Stimulated activated CD4-positive, alpha-beta T cell treated with anti-CD3 and anti-CD28 coated beads, Interleukin-15, amount 100 ng/mL, for 1 hour (primary cell): ENCODE measurements around the gene KRT34.

ENCODE experiments used
- DNase-seq, 2 donors: peaks; one replicate each; pipeline ENCODE4 v3.0.0-alpha.2; 2020; ENCODE audit warnings: low read depth in 1 of 2, low spot score in 1 of 2

KRT34 gene

DNA sequence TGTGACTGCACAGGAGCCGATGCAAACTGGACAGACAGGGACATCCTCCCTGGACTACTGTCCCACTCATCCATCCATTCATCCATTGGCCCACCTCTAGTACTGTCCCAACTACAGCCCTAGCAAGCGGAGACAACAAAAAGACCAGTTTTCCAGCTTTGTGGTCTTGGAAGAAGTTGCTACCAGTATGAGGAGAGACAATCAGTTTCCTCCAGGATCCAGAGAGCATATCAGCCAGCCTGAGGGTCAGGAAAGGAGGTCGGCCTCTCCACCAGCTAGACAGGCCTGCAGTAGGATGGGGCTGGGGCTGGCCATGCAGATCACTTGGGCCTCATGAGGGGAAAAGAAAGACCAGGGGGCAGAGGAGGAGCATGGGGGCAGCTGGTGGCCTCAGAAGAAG lies 48.3 kb downstream of the KRT34 start:
- no peak for DNase-seq

DNA sequence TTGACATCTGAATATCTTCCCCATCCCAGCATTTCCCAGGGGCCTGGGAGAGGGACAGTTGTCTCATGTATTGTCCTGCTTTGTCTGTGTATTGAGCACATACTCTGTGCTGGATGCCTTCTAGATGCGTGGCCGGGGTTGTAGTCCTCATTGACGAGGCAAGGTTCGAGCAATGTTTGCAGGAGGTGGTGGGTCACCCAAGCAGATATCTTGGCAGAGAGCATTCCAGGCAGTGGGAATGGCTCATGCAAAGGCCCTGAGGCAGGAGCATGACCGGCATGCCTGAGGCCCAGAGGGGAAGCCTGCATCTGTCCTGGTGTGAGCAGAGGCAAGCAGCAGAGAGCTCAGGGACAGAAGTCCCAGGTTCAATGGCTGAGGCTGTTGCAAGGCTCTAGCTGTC lies 49.0 kb downstream of the KRT34 start:
- no peak for DNase-seq

DNA sequence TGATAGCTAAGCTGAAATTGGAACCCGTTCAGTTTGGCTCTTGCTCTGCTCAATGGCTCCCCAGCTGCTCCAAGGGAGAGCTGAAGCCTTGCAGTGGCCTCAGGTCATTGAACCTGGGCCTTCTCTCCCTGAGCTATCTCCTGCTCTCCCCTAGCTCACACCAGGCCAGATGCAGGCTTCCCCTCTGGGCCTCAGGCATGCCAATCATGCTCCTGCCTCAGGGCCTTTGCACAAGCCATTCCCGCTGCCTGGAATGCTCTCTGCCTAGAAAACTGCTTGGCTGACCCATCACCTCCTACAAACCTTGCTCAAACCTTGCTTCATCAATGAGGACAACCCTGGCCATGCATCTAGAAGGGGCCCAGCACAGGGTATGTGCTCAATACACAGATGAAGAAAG lies 49.9 kb downstream of the KRT34 start:
- no peak for DNase-seq

DNA sequence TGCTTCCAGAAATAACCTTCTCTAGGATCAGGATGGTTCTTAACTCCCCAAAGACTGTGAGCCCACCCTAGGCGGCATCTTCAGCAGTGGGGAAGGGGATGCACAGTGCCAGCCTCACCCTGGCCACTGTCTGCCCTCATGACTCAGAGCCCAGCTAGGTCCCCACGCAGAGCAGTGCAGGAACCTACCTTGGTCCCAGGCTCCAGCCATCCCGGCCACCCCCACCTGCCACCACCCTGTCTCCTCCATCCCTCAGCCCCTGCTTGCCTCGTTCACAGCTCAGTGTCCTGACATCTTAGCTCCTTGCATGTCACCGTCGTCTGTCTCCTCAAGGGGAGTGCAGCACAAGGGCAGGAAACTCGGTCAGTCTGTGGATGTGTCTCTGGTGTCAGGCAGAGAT lies 50.5 kb downstream of the KRT34 start:
- no peak for DNase-seq

DNA sequence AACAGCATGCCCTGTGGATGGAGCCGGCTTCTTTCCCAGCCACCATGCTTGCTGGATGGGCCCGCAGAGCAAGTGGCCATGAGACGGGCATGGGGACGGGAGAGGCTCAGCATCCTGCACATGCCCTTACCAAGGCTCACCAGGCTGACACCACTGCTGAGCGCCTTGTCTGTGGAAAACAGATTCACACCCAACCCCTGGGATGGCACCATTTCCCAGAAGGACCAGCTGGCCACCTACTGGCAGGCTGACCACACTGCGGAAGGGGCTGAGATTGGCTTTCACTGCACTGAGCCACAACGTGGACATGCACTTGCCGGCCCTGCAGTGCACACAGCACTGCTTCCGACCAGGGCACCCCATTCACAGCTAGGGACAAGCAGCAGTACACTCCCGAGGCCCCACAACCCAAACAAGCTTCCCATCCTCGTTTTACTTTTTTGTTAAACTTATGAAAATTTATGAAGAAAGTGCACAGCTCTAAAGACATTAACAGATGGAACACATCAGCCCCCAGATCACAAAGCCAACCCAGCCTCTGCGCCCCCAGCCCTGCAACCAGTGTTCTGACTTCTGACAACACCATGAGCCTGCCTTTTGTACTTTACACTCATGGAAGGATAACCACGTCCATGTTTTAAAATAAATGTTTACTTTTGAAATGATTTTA lies 52.7 kb downstream of the KRT34 start:
- DNase-seq: no peak

DNA sequence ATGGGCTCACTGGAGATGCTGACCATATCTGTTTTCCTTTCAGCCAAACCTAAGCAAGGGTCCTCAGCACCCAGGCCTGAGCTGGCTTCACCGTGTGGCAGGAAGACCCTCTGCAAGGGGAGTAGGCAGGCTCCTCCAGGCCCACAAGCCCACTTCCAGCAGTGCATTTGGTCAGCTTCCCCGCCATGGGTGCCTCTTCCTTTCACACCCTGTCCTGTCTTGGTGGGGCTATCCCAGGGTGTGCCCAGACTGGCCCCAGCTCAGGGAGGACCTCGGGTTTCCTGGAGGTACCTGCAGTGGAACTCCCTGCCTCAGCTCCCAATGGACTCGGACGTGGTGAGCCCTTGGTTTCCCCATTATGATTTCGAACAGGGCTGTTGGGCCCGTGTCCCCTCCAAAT lies 53.9 kb downstream of the KRT34 start:
- DNase-seq: no peak
